Left ventricle myocardium inferior (tissue), 1 donor: ENCODE data around the gene TBCD. TPM values are rescaled to one million over a fixed set of nuclear protein-coding genes. Genes with fewer than 3 reads are reported as not detected.

Source experiments
- DNase-seq: peaks from one replicate; pipeline ENCODE4 v3.0.0-alpha.2; 2020
- H3K27ac ChIP-seq: fragments of 200-600 bp; replicated peaks from 2 replicates; pipeline ENCODE4 v1.8.0; 2021
- H3K27me3 ChIP-seq: fragments of 200-600 bp; 2 replicates; pipeline ENCODE4 v1.8.0; 2021; ENCODE audit warnings: low read depth
- H3K36me3 ChIP-seq: fragments of 200-600 bp; 2 replicates; pipeline ENCODE4 v1.8.0; 2021
- H3K4me1 ChIP-seq: fragments of 200-600 bp; 2 replicates; pipeline ENCODE4 v1.8.0; 2021
- H3K4me3 ChIP-seq: fragments of 200-600 bp; 2 replicates; pipeline ENCODE4 v1.8.0; 2021; ENCODE audit warnings: mild to moderate bottlenecking, moderate library complexity
- H3K9me3 ChIP-seq: fragments of 200-600 bp; replicated peaks from 2 replicates; pipeline ENCODE4 v1.8.0; 2021
- intact Hi-C: fragments of 100-400 bp; cut with micrococcal nuclease; formaldehyde crosslinking; loops from one replicate; pipeline ENCODE4 v1.11.0; 2022
- total RNA-seq: library from RNA; stranded (reverse); fragmentation: NEBNext Ultra II Directional; extraction: Animal tissue kit (Norgen Biotek cat#: 25700); gene quantifications from one replicate; pipeline ENCODE4 v1.2.1, GENCODE V29; 2021
- TF ChIP-seq, protein P1 (sequence below): fragments of 200-600 bp; IDR thresholded peaks from 2 replicates; pipeline ENCODE4 v1.8.0; 2021; ENCODE audit warnings: antibody characterized with exemption, mild to moderate bottlenecking, borderline replicate concordance
- donor health status: DM: no; HTN: yes; CAD: no; lungs with severe emphysema.

The TBCD gene
- total RNA-seq, 1 donor from 2014 or later = 48.0 TPM

DNA sequence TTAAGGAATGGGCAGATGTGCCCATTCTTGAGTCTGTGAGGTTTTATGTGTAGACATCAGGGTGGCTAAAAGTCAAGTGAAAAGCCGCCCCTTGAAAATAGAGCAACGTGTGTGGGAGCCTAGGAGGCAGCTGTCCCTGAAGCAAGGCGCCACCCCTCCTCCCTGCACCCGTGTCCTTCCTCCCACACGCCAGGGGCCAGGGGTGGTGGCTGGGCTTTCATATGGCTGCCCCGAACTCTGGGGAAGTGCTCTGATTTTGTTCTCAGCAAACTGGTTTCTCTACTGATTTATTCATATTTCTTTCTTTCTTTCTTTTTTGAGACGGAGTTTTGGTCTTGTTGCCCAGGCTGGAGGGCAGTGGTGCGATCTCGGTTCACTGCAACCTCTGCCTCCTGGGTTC is 83.3 kb downstream of the TBCD start:
- TF ChIP-seq, protein P1, sequence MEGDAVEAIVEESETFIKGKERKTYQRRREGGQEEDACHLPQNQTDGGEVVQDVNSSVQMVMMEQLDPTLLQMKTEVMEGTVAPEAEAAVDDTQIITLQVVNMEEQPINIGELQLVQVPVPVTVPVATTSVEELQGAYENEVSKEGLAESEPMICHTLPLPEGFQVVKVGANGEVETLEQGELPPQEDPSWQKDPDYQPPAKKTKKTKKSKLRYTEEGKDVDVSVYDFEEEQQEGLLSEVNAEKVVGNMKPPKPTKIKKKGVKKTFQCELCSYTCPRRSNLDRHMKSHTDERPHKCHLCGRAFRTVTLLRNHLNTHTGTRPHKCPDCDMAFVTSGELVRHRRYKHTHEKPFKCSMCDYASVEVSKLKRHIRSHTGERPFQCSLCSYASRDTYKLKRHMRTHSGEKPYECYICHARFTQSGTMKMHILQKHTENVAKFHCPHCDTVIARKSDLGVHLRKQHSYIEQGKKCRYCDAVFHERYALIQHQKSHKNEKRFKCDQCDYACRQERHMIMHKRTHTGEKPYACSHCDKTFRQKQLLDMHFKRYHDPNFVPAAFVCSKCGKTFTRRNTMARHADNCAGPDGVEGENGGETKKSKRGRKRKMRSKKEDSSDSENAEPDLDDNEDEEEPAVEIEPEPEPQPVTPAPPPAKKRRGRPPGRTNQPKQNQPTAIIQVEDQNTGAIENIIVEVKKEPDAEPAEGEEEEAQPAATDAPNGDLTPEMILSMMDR = no peak
- no peaks in the 10 kb centered on the region for H3K9me3 ChIP-seq
- no peak overlapping the region for H3K4me3 ChIP-seq
- H3K27me3 ChIP-seq = no peaks in the 10 kb centered on the region
- no peaks in the 10 kb centered on the region for H3K36me3 ChIP-seq
- peak overlapping the region; percentile 65 for H3K27ac ChIP-seq
- intact Hi-C loops = no loop called here
- DNase-seq = no peak
- H3K4me1 ChIP-seq = peaks cover 52% of the 10 kb centered on the region

DNA sequence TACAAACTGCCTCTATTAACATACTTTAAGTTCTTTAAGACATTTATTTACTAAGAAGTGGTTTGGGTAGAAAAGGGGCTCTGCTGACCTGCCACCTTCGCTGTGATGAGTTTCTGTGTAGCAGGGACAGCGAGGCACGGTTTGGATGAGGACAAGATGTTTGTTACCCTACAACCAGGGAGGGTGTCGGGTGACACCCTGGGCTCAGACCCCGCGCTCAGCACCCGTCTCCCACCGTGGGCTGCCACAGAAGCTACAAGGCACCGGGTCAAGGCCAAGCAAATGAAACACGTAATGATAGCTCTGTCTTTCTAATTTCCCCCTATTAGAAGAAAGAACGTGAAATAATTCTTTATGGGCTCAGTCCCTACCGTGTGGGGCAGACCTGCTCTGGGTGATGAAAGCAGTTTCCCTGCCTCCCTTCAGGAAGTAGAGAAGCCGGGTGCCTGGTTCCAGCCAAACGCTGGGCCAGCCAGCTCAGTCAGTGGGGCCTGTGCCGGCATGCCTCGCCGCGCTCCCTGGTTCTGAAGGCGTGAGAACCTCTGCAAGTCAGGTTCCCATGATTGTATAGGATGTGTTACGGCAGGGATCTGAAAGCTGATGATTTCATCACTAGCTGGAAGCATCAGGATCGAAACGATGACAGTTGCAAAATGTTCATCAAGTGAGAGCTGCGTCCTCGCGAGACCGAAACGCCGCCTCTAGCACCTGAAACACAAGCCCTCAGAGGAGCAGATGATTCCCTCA is 84.1 kb downstream of the TBCD start:
- Histone ChIP-seq H3K9me3 (no peaks in the 10 kb centered on the region), H3K4me1 (peaks cover 45% of the 10 kb centered on the region), H3K27ac (peak overlapping the region; percentile 65), H3K27me3 (no peaks in the 10 kb centered on the region), H3K4me3 (no peak overlapping the region), H3K36me3 (no peaks in the 10 kb centered on the region)
- TF ChIP-seq, protein P1 = no peak
- intact Hi-C loops = no loop called here
- DNase-seq = no peak

DNA sequence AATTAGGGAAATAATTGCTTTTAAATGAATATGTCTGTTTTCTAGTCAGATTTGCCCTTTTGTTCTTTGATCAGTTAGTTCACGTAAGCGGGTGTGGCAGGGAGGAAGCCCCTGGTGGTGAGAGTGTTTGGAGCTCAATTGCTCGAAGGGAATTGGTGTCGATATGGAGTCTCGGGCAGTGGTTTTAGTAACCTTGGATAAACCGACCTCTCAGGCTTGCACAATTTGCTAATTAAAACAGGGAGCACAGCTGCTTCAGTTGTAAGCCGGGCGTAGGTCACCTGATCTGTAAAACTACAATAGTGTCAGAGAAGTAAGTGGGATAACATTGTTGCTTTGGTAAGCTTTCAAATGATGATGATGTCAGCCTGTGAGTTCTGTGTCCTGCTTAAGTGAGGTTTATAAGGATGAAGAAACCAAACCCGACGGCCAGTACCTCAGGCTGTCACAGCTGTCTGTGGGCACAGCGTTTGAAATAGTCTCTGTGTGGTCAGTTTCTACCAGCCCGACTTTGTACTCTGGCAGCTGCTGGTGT is 85.0 kb downstream of the TBCD start:
- no peaks in the 10 kb centered on the region for H3K27me3 ChIP-seq
- no peak overlapping the region for H3K4me3 ChIP-seq
- no peak for DNase-seq
- TF ChIP-seq, protein P1 = peak; percentile 36
- H3K27ac ChIP-seq = peak overlapping the region; percentile 65
- no peaks in the 10 kb centered on the region for H3K36me3 ChIP-seq
- peaks cover 45% of the 10 kb centered on the region for H3K4me1 ChIP-seq
- H3K9me3 ChIP-seq = no peaks in the 10 kb centered on the region
- intact Hi-C loops = no loop called here

DNA sequence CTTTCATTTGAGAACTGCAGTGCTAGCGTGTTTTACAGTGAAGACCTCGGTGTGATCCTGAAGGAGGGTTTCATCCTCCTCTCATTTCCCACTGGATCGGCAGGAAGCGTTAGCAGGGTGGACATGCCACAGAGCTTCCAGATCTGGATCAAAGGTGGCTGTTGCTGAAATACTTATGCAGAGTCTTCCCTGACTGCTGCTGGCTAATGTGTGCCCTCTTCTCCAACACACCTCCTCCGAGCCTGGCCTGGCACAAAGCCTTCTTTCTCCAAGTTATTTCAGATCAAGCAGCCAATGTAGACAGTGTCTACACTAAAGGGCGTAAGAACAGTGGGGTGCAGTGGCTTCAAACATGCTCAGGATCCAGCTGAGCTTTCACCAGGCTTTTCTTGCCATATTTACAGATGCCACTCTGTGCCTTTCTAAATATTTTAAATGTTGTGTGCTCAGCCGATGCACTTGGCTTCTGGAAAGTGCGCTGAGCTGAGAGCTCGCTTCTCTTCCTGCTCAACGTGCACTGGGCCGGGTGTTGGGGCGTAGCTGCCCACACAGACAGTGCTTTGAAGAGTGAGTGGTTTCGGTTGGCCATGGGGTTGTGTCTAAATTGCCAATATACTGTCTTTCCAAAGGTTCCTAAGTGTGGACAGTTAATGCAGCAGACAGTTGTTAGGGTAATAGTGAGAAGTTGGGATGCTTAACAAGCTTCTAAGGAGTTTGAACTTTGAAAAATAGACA is 85.9 kb downstream of the TBCD start:
- Histone ChIP-seq H3K36me3 (no peaks in the 10 kb centered on the region), H3K27me3 (no peaks in the 10 kb centered on the region), H3K27ac (peak overlapping the region; percentile 65), H3K4me1 (peaks cover 45% of the 10 kb centered on the region), H3K9me3 (no peaks in the 10 kb centered on the region), H3K4me3 (peak overlapping the region; percentile 2)
- intact Hi-C loops = no loop called here
- no peak for DNase-seq
- TF ChIP-seq, protein P1 = no peak

DNA sequence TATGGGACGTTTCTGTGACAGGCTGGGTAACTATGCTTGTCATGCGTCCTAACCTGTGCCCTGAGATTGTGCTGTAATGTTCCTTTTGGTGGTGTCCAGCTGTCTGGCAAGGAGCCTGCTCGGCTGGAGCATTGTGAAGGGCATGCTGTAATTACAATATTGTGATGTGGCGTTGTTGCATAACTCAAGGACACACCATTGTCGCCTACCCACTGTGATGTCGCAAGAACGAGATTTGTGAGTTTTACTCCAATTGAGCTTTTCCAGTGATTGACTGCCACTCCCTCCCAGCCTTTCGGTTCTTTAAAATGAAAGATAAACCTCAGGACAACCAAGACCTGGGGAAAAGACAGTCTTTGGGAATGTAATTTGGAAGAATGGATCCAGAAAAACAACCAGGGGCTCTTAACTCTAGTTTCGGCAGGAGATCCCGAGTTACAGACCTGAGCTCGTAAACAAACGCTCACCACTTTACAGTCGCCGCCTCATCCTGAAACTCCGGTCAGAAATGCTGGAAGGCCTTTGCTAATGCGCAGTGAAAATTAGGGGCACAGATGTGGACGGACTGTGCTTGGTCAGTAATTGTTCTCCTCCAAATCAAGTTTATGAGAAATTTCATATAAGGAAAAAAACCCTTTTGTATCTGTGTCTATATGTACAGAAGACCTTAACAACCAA is 86.7 kb downstream of the TBCD start:
- H3K27ac ChIP-seq = peak overlapping the region; percentile 65
- H3K4me1 ChIP-seq = peaks cover 42% of the 10 kb centered on the region
- no peak for DNase-seq
- no peaks in the 10 kb centered on the region for H3K27me3 ChIP-seq
- no peaks in the 10 kb centered on the region for H3K9me3 ChIP-seq
- TF ChIP-seq, protein P1 = no peak
- no peak overlapping the region for H3K4me3 ChIP-seq
- intact Hi-C loops = no loop called here
- no peaks in the 10 kb centered on the region for H3K36me3 ChIP-seq
